ENCODE results near the gene RNASET2. TPM values are rescaled to one million over a fixed set of nuclear protein-coding genes. Genes with fewer than 3 reads are reported as not detected.

Gene RNASET2
- total and polyA plus RNA-seq, 10 of the 15 experiments (the other 5 are each of a cell fraction or from before 2014, with no cell fraction given): 5.5 to 225 (median 50.2) TPM

- intact Hi-C loops (cut with micrococcal nuclease; ENCODE audit: unreplicated experiment): no loop called here
- no peak overlapping the region for H3K4me3 ChIP-seq
- no peak for ATAC-seq
- no peak for TF ChIP-seq MLLT1 (IDR thresholded peaks at IDR 0.05)
- no peak for TF ChIP-seq E2F8 (IDR thresholded peaks at IDR 0.05; ENCODE audit: low read depth, partially characterized antibody)
- TF ChIP-seq SKIL (IDR thresholded peaks at IDR 0.05; ENCODE audit: low read depth, poor library complexity, severe bottlenecking): no peak
- no peak for TF ChIP-seq MAX (IDR thresholded peaks at IDR 0.05; ENCODE audit: low read depth, low read length)
- no peak for TF ChIP-seq POLR2AphosphoS2 (IDR thresholded peaks at IDR 0.05; ENCODE audit: low read depth, low read length)
- TF ChIP-seq EP300 (IDR thresholded peaks at IDR 0.05; ENCODE audit: borderline replicate concordance in 1 of 2, control insufficient read depth in 1 of 2, low read depth in 2 of 2, low read length in 2 of 2): no peak
- no peak for TF ChIP-seq SIN3A (IDR thresholded peaks at IDR 0.05; ENCODE audit: low read depth, low read length)
- TF ChIP-seq HDAC2 (IDR thresholded peaks at IDR 0.05): no peak
- TF ChIP-seq SMARCA5 (IDR thresholded peaks at IDR 0.05): no peak
- TF ChIP-seq NFXL1 (IDR thresholded peaks at IDR 0.05; ENCODE audit: borderline replicate concordance): no peak
- no peak for TF ChIP-seq PKNOX1 (IDR thresholded peaks at IDR 0.05)
- TF ChIP-seq CHD1 (IDR thresholded peaks at IDR 0.05; ENCODE audit: low read depth, low read length): no peak
- TF ChIP-seq SREBF1 (IDR thresholded peaks at IDR 0.05; ENCODE audit: low read length): no peak
Measured at GRCh38 chr6:166969390-166970002, 13.1 kb upstream of the RNASET2 start.

More at GRCh38 chr6:166969390-166970002, 13.1 kb upstream of the RNASET2 start:
- 81% methylated on average over 8 of the region's 8 CpGs for WGBS (ENCODE audit: insufficient coverage, insufficient replicate concordance, low lambda C conversion rate, missing lambda C conversion rate)
- H3K4me1 ChIP-seq (ENCODE audit: control insufficient read depth, insufficient read depth, low read length): peaks cover 3% of the 10 kb centered on the region; the same call in 1 of the 2 replicates
- POLR2A ChIA-PET: no interaction called here
- no peaks in the 10 kb centered on the region; the same call in 1 of the 3 replicates for H3K9me3 ChIP-seq (replicated peaks; ENCODE audit: control insufficient read depth, insufficient read depth, low read length)
- in situ Hi-C loops (cut with MboI): no loop called here
- no peak overlapping the region for H3K9ac ChIP-seq (ENCODE audit: control insufficient read depth, insufficient read depth, low read length)
- H4K20me1 ChIP-seq (ENCODE audit: control insufficient read depth, insufficient read depth): no peaks in the 10 kb centered on the region
- no TSS peak for BruUV-seq (replicated peaks)
- RAD21 ChIA-PET (ENCODE audit: unreplicated experiment): interaction anchor here (1.0 to 1.2 kb wide), 2 partner anchors 9 to 13 kb away, joined by 3 to 4 read pairs; partner anchors contain the start of gene RNASET2
- FAIRE-seq (no peak), DNase-seq (ENCODE audit: low read depth, low spot score) (no peak)
- CTCF ChIA-PET: interaction anchor here (0.6 to 2.7 kb wide), 2 partner anchors 16 to 20 kb away, joined by 3 to 9 read pairs; no protein-coding TSS in a partner anchor
- no peak overlapping the region for H3K4me2 ChIP-seq (ENCODE audit: control insufficient read depth, insufficient read depth)
- no peak overlapping the region; the same call in 1 of the 2 replicates for H2AFZ ChIP-seq (ENCODE audit: control insufficient read depth, low read depth, low read length)
- H3K27me3 ChIP-seq (replicated peaks in 1 of 2; ENCODE audit: control insufficient read depth in 2 of 2, insufficient read depth in 2 of 2, low read length in 1 of 2): no peaks in the 10 kb centered on the region
- SMC1A ChIA-PET (ENCODE audit: uncharacterized antibody, unreplicated experiment): interaction anchor here (0.7 to 1.9 kb wide), 4 partner anchors 11 to 20 kb away, joined by 3 to 10 read pairs (median 3); partner anchors contain the start of gene RNASET2
- no peaks in the 10 kb centered on the region for H3K36me3 ChIP-seq (ENCODE audit: control insufficient read depth in 2 of 2, insufficient read depth in 2 of 2, low read length in 1 of 2)
- H3K27ac ChIP-seq (ENCODE audit: control insufficient read depth, insufficient read depth): no peak overlapping the region
- no peaks in the 10 kb centered on the region for H3K79me2 ChIP-seq (ENCODE audit: control insufficient read depth, insufficient read depth, low read length)

Data from GM12878 (cell line).